Prostate gland (tissue), 2 donors: ENCODE measurements around the gene MCM7. TPM values are rescaled to one million over a fixed set of nuclear protein-coding genes. Genes with fewer than 3 reads are reported as not detected.

ENCODE experiments used
- DNase-seq: peaks from one replicate; pipeline ENCODE4 v3.0.0-alpha.2; 2019; ENCODE audit warnings: low spot score
- H3K27ac ChIP-seq, 2 donors: fragments of 200-600 bp; sonication (generic); 2 replicates each; pipeline ENCODE4 v1.5.1; 2017 to 2019
- H3K27me3 ChIP-seq: fragments of 200-600 bp; sonication (generic); replicated peaks from 2 replicates; pipeline ENCODE4 v1.5.1; 2019; ENCODE audit not compliant: insufficient read depth
- H3K36me3 ChIP-seq, 2 donors: fragments of 200-600 bp; sonication (generic); 1 replicate in 1 of 2; 2 replicates in 1 of 2; pipeline versions ENCODE4 v1.5.1 to v1.8.1; 2017 to 2019
- H3K4me1 ChIP-seq: fragments of 200-600 bp; sonication (generic); replicated peaks from 2 replicates; pipeline ENCODE4 v1.5.1; 2019
- H3K4me3 ChIP-seq, 2 donors: fragments of 200-600 bp; sonication (generic); 2 replicates each; pipeline ENCODE4 v1.5.1; 2017 to 2019
- H3K9me3 ChIP-seq: fragments of 200-600 bp; sonication (generic); 2 replicates; pipeline ENCODE4 v1.5.1; 2017
- CTCF ChIP-seq, 4 experiments: fragments of 200-600 bp in 2 of 4; fragments of 450-650 bp in 2 of 4; sonication (generic) in 2 of 4; IDR thresholded peaks; 1 replicate in 3 of 4; 2 replicates in 1 of 4; pipeline ENCODE4 v1.5.1; 2016 to 2019; ENCODE audit warnings: antibody characterized with exemption in 4 of 4, mild to moderate bottlenecking in 2 of 4, moderate library complexity in 2 of 4
- POLR2A ChIP-seq: fragments of 450-650 bp; IDR thresholded peaks from one replicate; pipeline ENCODE4 v1.6.1; 2016; ENCODE audit warnings: antibody characterized with exemption, mild to moderate bottlenecking
- POLR2AphosphoS5 ChIP-seq: sonication (generic); formaldehyde crosslinking; IDR thresholded peaks from one replicate; pipeline ENCODE4 v1.6.1; 2017; ENCODE audit warnings: antibody characterized with exemption
- WGBS: methylation state at CpG from one replicate; pipeline ENCODE4 v1.1.5; 2018; 5-methylcytosine and 5-hydroxymethylcytosine counted together
- intact Hi-C: fragments of 100-400 bp; cut with DNase I; formaldehyde crosslinking; loops from one replicate; pipeline ENCODE4 v1.14.2; 2022
- total RNA-seq, 2 donors: library from RNA; depleted of rRNA; stranded (reverse); fragments of >200 nt; gene quantifications; one replicate each; pipeline ENCODE4 v1.1.0, GENCODE V29; 2016

MCM7 gene
- total RNA-seq, 2 donors from 2014 or later, result 47.5 to 68.7 TPM

GRCh38 chr7:100093925-100094486, 7.2 kb downstream of the MCM7 start:
- intact Hi-C loops, result no loop called here
- no peak for DNase-seq
- H3K36me3 ChIP-seq, result peaks cover 7 to 65% of the 10 kb centered on the region in 2 donors
- no peak overlapping the region for H3K27ac ChIP-seq
- no peaks in the 10 kb centered on the region for H3K9me3 ChIP-seq
- WGBS, result 89% methylated on average over 16 of the region's 16 CpGs
- H3K4me1 ChIP-seq, result peaks cover 7% of the 10 kb centered on the region
- H3K27me3 ChIP-seq, result no peaks in the 10 kb centered on the region
- no peak overlapping the region for H3K4me3 ChIP-seq
- TF ChIP-seq POLR2AphosphoS5, result no peak
- TF ChIP-seq CTCF (IDR thresholded peaks at IDR 0.05), result no peak
- no peak for TF ChIP-seq POLR2A

- no peak overlapping the region for H3K27ac ChIP-seq
Measured at GRCh38 chr7:100093498-100093897, 7.7 kb downstream of the MCM7 start.

GRCh38 chr7:100093054-100093453, 8.1 kb downstream of the MCM7 start:
- intact Hi-C loops, result no loop called here
- Histone ChIP-seq H3K4me3 (no peak overlapping the region), H3K9me3 (no peaks in the 10 kb centered on the region), H3K4me1 (peaks cover 4% of the 10 kb centered on the region), H3K27me3 (no peaks in the 10 kb centered on the region), H3K27ac (no peak overlapping the region), H3K36me3 (peaks cover 7 to 57% of the 10 kb centered on the region in 2 donors)
- WGBS, result 54% methylated on average over 8 of the region's 8 CpGs
- TF ChIP-seq CTCF (IDR thresholded peaks at IDR 0.05) (no peak), POLR2AphosphoS5 (no peak), POLR2A (no peak)
- no peak for DNase-seq

More at GRCh38 chr7:100093498-100093897, 7.7 kb downstream of the MCM7 start:
- Histone ChIP-seq H3K9me3 (no peaks in the 10 kb centered on the region), H3K4me3 (no peak overlapping the region), H3K36me3 (peaks cover 7 to 62% of the 10 kb centered on the region in 2 donors), H3K27me3 (no peaks in the 10 kb centered on the region), H3K4me1 (peaks cover 4% of the 10 kb centered on the region)
- no peak for TF ChIP-seq POLR2AphosphoS5
- no peak for TF ChIP-seq CTCF (IDR thresholded peaks at IDR 0.05)
- no peak for TF ChIP-seq POLR2A
- WGBS, result 38% methylated on average over 12 of the region's 13 CpGs
- DNase-seq, result no peak
- intact Hi-C loops, result no loop called here

- intact Hi-C loops, result no loop called here
- TF ChIP-seq POLR2AphosphoS5, result no peak
- TF ChIP-seq CTCF (IDR thresholded peaks at IDR 0.05), result no peak
- TF ChIP-seq POLR2A, result no peak
- H3K9me3 ChIP-seq, result no peaks in the 10 kb centered on the region
- no peaks in the 10 kb centered on the region for H3K27me3 ChIP-seq
- H3K4me3 ChIP-seq, result no peak overlapping the region
- peaks cover 4% of the 10 kb centered on the region for H3K4me1 ChIP-seq
- H3K27ac ChIP-seq, result no peak overlapping the region
- no peak for DNase-seq
- WGBS, result 41% methylated on average over 19 of the region's 19 CpGs
- peaks cover 4 to 46% of the 10 kb centered on the region in 2 donors for H3K36me3 ChIP-seq
Measured at GRCh38 chr7:100091411-100092181, 9.6 kb downstream of the MCM7 start.
